GM19328 (cell line): ENCODE data around the gene CST8.

Source experiments
- ATAC-seq: cut with Tn5 transposase; IDR thresholded peaks from one replicate; pipeline ENCODE4 v1.9.1; 2021; ENCODE audit warnings: mild to moderate bottlenecking, moderate library complexity; ENCODE audit not compliant: unreplicated experiment

Gene CST8

GRCh38 chr20:23475395-23475794, 15.5 kb upstream of the CST8 start:
- ATAC-seq, result no peak

DNA sequence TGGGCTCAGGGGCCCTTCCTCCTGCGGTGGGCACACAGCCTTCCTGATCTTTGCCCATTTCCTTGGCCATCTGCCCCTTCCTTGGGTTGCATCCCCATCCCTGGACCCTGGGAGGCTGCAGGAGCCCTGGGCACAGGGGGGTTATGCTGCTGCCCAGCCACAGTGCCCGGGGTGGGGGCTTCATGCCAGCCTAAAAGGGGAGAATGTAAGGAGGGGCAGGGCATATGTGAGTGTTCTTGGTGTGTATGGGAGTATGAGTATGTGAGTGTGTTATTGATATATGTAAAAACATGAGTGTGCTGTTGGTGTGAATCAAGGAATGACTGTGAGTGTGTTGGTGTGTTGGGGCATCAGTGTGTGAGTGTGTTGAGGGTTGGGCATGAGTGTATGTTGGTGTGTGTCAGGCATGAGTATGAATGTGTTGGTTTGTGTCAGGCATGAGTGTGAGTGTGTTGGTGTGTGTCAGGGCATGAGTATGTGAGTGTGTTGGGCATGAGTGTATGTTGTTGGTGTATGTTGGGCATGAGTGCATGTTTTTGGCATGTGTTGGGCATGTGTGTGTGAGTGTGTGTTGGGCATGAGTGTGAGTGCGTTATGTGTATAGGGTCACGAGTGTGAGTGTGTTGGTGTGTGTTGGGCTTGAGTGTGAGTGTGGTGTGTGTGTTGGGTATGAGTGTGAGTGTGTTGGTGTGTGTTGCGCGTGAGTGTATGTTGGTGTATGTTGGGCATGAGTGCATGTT, 14.7 kb upstream of the CST8 start:
- no peak for ATAC-seq

DNA sequence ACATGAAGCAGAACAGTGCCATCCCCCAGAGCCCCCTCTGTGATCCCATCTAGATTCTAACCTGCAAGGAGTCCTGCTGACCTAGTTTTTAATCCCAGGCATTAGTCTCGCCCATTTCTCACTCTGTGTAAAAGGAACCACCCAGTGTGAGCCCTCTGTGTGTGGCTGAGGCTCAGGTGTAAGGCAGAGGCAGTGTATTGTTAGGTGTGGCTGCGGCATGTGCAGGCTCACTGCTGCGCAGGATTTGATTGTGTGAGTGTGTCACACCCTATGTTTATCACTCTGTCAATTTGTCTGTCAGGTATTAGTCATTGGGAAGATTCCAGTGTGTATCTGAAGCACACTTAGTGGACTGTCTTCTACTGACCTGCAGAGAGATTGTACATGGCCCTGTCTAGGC, 13.7 kb upstream of the CST8 start:
- no peak for ATAC-seq

DNA sequence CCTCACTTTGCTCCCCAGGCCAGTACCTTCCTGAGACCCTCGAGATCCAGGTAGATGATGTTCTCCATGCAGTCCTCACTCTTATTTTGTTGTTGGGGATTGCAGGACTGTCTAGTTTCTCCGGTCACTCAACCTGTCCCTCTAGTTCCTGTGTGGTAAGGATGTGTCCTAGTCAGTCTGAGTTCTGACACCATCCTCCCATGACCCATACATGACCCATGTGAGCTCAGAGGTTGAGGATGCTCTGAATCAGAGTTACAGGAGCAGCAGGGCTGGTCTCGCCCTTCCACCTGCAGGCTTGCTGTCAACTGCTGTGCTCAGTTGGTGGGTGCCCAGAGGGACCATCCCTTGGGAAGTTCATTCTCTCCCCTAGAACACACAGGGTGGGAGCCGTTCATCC, 11.9 kb upstream of the CST8 start:
- no peak for ATAC-seq

GRCh38 chr20:23482138-23482537, 8.8 kb upstream of the CST8 start:
- no peak for ATAC-seq

- ATAC-seq, result no peak
These were observed 6.8 kb upstream of the CST8 start for GRCh38 chr20:23484081-23484480.

- no peak for ATAC-seq
These were observed 2.4 kb upstream of the CST8 start for GRCh38 chr20:23488470-23488869.

DNA sequence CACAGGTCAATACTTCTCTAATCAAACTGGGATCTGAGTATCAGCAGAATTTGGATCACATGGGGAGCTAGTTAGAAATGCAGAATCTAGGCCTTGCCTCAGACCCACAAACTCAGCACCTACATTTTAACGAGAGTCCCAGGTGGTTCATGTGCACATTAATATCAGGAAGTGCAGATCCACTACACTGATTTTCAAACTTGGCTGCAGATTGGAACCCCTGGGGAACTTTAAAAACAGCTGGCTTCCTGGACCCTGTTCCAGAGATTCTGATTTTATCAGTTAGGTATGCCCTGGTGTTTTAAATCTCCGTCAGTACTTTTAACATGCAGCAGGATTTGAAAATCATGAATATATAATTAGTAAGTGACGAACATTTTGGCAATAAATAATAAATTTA, 1.9 kb upstream of the CST8 start:
- no peak for ATAC-seq

GRCh38 chr20:23492292-23492691, 1.4 kb downstream of the CST8 start:
- no peak for ATAC-seq

DNA sequence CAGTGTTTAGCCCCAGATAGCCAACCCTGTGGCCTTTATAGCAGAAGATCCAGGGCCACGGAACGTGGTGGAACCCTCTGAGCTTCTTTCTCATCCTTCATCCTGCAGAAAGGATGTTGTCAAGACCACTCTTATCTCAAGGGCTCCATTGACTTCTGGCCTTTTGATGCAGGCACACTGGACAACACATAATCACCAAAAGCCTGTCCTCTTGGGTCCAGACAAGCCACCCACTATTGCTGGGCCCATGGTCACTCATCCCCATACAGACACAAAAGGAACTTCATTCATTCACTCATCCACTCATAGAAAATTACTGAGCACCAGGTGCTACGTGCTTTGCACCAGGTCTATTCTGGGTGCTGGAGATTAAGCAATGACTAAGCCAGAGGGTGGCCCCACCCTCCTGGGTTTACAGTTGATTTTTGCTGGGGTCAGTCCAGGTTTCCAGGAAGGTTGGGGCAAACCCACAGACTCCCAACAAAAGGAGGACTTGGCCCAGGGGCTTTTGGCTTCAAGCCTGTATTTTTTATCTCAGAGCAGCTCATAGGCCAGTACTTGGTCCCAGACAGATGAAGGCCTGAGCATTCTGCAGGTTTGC, 2.4 kb downstream of the CST8 start:
- ATAC-seq, result no peak

DNA sequence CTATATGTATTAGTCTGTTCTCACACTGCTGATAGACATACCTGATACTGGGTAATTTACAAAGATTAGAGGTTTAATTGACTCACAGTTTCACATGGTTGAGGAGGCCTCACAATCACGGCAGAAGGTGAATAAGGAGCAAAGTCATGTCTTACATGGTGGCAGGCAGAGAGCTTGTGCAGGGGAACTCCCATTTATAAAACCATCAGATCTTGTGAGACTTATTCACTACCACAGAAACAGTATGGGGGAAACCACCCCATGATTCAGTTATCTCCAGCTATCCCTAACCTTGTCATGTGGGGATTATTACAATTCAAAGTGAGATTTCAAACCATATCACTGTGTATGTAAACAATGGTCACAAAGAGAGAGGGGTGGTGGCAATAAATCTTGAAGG, 6.6 kb downstream of the CST8 start:
- no peak for ATAC-seq

GRCh38 chr20:23501926-23502325, 11.0 kb downstream of the CST8 start:
- no peak for ATAC-seq

DNA sequence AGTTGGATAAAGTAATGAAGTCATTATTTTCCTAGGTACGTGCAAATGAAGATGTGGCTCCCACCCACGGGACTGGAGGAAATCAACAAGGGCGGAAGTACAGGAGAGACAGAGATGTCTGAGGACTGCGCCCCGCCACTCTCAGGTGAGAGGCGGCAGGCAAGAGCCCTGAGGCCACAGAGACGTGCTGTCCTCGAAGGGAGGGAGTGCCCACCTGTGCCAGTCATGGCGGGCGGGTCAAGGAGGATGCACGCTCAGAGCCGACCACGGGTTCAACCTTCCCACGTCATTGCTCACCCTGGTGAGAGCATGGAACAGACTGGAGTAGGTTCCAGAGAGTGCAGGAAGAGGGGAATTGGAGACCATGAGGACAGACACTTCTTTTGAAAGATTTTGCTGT, 12.7 kb downstream of the CST8 start:
- ATAC-seq, result no peak

DNA sequence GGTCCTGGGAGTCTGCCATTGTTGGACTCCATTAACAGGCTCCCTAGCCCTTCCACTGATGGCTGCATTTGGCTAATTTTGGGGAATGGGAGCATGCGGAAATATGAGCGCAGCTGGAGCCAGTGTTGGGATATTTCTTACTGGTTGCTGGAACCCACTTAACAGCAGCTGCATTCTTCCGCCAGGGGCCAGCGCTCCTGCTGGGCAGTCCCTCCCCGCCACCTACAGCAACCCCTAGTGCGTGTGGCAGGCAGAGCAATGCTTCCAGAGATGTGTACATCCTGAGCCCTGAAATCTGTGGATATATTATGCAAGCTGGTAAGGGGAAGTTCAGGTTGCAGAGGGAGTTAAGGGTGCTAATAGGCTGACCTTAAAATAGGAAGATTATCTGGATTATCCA, 16.4 kb downstream of the CST8 start:
- no peak for ATAC-seq

DNA sequence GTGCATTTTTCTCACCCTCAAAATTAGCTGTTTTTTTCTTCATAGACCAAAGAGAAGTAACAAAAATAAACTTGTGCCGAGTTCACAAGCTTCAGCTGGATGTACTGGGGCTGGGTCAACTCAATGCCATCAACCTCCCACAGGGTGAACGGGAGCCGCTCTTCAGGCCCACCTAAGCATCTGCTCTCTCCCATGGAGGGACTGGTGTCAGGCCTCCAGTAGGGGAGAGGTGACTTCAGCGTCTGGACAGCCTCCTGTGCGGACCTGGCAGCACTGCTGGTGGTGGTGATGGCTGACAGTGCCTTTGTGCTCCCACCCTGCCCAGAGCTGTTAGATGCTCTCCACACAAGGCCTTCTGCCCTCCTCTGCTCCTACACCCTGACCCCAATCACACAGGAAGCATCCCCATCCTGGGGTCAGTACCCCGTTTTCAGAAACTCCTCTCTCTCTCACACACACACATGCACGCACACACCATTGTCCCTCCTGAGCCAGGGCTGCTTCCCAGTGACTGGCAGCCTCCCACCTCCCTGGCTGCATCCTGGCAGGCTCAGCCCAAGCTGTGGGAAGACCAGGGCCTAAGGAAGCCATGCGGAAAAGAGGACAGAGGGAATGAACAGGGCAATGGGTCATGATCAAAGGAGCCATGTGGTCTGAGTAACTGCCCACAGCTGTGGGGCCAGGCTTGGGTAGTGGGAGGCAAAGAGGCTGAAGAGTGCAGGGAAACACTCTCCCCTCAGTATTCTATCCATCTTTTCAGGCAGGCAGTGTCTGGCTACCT, 17.7 kb downstream of the CST8 start:
- no peak for ATAC-seq

DNA sequence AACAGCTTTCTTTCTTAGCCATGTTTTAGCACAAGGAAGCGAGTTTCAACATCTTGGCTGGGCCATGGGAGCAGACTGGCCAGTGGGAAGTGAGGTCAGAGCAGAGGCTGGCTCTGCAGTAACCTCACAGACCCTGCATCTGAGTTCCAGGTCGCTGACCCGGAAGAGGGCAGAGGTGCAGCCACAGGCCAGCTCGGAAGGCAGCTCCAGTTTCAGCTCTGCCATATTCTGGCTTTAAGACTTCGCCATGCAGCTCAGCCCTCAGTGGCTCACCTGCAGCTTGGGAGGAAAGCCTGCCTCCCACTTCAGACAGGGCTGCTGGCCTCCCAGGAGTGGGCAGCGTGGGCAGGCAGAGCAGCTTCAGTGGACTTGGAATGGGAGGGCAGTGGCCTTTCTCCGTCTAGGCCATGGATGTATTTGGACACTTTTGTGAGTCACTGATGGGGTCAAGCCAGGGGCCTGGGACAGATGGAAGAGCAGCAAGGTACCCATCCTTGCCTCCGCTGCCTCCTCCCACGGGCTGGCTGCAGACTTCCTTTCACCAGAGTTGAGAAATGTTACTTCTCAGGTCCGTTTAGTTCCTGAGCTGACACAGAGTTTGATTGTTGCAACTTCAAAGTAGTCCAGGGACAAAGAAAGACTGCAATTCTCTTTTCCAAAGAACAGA, 18.5 kb downstream of the CST8 start:
- ATAC-seq, result no peak

- no peak for ATAC-seq
These were observed 19.2 kb downstream of the CST8 start for GRCh38 chr20:23510000-23510590.

DNA sequence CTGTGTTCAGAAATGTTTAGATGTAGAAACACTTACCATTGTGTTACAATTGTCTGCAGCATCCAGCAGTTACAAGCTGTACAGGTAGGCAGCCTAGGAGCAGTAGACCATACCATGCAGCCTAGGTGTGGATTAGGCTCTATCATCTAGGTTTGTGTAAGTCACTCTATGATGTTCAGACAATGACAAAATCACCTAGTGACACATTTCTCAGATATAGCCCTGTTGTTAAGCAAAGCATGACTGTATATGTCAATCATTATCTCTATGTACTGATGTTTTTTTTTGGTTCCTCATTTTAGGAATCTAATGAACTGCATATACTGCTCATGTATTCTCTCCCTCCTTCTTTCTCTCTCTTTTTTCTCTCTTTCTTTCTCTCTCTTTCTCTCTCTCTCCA, 22.2 kb downstream of the CST8 start:
- no peak for ATAC-seq

DNA sequence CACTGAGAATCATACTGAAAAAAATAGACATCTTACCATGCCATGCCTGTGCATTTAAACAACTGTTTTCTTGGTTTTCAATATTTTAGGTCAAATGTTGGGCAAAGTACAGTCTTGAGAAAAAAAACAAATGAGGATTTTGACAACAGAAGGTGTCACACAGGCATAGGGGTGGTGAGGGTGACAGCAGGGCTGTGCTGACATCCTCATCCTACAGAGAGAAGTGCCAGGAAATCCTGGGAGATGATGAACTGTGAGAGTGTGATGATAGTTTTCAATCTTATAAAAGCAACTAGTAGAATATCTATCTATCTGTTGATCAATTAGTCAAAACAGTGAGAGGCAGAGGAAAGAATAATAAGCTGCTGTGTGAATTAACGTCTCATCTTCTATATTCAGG, 23.9 kb downstream of the CST8 start:
- ATAC-seq, result no peak

GRCh38 chr20:23515250-23515939, 24.5 kb downstream of the CST8 start:
- ATAC-seq, result no peak

GRCh38 chr20:23517719-23518118, 26.8 kb downstream of the CST8 start:
- ATAC-seq, result no peak
